Measurements from ENCODE around the gene PKIB.
"Not testable (repeated sequence)": the region's sequence is repeated elsewhere in the genome, so short reads cannot be mapped to it uniquely, and the experiment has no call there.

Gene PKIB

DNA sequence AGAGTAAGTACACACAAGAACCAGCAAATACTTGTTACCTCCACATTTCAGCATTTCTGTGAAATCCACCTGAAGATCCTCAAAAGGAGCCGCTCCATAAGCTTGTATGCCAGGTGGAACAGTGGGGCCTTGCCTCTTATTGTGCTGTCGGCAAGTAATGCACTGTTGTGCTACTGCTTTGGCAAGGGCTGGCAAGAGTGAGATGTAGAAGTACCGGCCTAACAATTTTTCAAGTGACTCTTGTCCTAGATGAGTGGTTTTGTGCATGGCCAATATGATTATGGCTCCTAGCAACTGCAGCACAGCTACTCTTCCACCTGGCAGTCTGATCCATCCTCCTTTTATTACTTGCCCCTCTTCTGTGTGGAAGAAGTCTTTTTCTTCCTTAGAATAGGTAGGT lies 134.7 kb downstream of the PKIB start:
- not testable (repeated sequence) for DNase-seq

DNA sequence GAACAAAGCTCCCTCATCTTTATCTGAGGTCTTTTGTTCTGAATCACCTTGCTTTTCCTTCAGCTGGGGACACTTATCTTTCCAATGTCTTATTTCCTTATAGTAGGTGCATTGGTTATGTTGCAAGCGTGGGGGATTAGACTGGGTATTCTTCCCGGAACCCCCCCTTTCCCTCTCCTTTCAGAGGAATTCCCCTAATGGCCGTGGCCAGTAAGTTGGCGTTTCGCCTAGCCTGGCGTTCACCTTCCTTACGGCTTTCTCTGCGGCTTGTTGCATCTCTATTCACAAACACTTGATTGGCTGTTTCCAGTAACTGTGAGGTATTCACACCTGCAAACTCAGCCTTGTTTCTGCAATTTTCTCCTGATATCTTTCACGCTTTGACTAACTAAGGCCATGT lies 136.5 kb downstream of the PKIB start:
- no peak for DNase-seq

DNA sequence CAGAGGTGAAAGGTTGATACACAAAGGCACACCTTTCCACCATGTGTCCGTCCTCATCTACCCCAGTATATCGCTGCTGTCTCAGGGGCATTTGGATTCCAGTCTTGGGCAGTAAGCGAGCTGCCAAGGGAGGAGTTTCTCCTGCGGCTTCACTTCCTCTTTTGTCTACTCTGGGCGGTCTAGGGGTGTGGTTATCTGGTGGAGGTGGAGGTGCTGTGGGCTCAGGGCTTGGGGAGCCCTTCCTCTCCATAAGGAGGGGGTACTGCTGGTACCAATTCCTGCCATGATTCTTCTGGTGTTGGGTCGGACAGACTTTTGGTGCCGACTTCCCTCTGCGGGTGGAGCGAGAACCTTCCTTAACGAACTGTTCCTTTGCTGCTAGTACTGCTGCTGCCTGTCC lies 137.4 kb downstream of the PKIB start:
- DNase-seq = no peak

DNA sequence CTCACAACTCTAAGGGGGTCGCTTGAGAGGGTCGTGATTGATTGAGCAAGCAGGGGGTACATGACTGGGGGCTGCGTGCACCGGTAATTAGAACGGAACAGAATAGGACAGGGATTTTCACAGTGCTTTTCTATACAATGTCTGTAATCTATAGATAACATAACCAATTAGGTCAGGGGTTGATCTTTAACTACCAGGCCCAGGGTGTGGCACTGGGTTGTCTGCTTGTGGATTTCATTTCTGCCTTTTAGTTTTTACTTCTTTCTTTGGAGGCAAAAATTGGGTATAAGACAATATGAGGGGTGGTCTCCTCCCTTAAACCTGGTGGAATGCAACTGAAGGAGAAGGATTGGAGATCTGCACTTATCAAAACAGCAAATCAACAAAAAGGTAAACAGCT lies 138.7 kb downstream of the PKIB start:
- not testable (repeated sequence) for DNase-seq

DNA sequence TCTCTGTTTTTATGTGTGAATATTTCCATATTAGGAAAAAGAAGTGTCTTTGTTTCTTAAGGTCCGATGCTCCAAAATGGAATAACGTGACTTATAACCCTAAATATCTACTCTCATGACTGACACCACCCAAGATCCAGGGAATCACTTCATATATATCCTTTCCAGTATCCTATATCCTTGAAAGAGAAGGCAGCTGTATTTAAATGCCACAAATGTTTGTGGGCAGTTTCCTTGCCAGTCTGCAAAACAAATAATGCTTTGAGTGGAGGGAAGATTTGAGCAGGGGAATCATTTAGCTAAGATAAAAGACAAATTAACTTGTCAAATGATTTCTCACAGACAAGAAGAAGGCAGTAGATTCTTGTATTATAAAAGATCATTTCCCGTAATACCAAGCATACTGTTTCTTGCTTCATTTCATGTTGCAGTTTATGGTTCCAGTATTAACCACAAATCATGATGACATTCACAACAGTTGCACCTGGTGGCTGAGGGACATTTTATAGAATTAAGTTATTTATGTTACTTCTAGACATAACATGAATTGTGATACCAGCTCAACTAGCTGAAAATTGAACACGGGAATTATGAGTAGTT lies 139.3 kb downstream of the PKIB start:
- no peak for DNase-seq

DNA sequence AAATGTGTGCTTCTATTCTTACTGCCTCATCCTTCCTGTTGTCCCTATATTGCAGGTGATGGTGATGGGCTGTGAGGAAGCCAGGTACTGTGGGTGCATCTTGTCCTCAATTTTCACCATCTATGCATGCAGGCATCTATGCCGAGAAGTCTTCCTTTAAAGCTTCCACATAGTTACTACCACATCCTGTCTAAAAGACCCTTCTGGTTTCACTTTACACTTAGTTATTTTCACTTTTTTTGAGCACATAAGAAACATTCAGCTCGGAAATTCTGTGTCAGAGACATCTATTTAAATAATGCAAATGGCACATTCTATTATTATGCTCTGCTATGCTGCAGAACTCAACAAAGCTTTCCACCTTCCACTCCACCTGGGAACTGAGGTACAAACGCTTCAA lies 141.1 kb downstream of the PKIB start:
- no peak for DNase-seq

DNA sequence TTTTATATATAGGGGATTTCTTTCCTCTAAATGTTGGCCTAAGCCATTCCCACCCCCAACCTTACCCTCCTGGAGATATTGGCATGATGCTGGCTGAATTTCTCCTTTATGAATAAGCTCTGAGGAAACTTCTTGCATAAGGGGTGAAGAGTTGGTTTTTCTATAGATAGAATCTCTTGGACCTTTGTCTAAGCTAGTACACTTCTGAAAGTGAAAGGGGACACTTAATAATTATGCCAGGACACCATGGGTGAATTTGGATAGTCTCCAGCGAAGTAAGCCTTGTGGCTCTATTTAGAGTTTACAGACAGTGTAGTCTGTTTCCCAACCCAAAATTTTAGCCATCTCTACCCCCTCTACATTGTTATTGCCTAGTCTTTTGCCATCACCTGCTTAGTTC lies 142.3 kb downstream of the PKIB start:
- DNase-seq = no peak

DNA sequence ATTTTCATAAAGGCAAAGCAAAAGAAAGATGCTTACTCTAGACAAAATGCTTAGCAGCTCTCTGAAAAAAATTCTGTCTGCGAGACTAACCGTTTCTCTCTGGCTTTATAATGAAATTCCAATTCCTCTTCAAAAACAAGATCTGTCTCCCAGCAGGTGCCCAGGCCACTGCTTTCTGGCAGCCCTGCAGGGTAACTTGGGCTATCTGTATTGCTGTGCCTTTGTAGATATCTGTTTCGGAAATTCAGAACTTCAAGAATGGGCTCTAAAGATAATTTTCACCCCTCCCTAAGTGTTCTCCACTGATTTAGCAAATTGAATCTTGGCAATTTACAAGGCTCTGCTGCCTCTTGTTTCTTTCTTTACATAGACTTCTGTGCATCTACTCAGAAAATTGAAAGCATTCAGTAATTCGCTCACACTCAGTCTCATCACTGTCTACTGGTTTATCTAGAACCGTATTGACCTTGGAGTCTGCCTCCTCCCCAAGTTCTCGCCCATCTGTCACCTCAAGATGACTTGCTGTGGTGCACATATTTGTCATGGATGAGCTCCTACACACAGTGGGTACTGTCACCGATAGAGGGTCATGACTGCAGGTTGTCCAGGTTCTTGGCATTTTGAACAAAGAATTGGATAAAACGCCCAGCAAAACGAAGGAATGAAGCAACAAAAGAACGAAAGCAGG lies 142.9 kb downstream of the PKIB start:
- no peak for DNase-seq

DNA sequence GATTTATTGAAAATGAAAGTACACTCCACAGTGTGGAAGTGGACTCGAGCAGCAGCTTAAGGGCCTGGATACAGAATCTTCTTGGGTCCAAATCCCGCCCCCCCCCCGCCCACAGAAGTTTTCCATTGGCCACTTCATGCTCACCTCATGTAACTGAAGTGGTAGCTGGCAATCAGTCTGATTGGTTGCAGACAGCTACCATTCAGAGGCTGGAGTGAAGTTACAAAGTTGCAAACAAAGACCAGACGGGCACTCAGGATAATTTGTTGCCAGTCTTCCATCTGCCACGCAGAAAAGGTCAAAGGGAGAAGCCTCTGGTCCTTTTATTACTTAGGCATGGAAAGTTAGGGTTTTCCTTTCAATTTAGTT lies 143.5 kb downstream of the PKIB start:
- peak in 8 of 56 donors; percentile 2 to 38 (median 24) for DNase-seq

DNA sequence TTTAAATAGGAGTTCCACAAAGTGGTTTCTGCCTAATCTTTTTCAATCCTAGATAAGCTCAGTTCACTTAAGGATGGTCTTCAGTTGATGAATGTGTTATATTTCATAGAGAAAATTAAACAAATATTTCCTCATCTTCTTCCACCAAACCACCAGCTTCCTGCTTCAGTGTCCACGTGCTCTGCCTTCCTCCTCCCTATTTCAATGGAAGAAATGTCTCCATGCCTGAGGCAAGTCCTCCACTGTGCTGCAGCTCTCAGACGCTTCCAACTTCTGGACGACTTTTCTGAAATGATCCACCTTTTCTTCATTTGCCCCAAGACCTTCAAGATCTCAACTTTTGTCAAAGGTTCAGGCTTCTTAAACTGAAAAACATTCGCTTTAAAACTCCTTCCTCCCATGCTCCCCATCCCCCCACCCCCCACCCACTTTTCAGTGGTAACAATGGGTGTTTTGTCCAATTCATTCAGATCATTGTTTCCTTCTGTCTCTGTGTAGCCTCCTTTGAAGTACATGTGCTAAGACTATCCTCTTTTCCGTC lies 144.1 kb downstream of the PKIB start:
- DNase-seq = no peak

DNA sequence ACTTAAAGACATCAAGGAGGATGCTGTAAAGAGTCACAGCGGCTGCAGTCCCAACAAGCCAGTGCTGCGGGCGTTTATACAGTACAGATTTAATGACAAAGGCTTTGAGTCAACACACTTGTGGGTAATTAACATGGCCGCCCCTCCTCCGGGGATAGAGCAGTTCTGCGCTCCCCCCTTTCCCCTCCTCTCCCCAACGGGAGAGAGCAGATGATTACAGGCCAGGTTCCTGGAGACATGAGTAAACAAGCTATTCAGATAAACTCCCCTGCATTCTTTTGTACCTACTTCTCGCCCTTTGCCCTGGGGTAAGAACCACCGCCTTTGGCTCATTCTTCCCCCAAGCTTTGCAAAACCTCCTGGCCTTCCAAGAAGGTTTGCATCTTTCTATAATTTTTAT lies 145.7 kb downstream of the PKIB start:
- no peak for DNase-seq

DNA sequence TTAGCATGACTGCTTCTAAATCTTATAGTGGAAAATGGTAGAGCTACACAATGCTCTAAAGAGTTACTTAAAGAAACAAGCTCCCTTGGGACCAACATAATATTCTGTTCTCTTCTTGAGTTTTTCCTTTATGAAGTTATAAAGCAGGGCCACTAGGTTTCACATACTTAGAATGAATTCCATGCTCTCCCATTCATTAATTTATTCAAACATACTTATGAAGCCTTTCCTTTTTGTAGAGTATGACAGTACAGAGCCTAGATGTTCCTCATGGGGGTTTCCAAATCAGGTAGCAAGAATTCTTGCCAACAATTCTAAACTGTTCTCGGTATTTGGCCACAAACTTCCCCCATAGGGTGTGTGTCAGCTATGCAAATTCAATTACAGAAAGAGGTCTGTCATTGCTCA lies 148.7 kb downstream of the PKIB start:
- no peak for DNase-seq

DNA sequence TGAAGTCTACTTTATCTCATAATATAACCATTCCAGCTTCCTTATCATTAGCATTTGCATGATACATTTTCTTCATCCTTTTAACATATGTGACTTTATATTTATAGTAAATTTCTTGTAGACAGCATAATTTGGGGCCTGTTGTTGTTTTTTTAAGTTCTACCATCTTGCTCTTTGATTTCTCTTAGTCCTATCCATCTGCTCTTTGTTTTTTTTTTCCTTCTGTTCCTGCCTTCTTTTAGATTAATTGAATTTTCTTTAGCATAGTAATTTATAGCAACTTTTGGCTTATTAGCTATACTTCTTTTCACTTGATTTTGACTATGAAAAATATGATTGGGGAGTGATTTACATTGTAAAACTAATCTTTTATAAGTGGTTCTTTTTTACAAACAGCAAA lies 150.1 kb downstream of the PKIB start:
- no peak for DNase-seq

DNA sequence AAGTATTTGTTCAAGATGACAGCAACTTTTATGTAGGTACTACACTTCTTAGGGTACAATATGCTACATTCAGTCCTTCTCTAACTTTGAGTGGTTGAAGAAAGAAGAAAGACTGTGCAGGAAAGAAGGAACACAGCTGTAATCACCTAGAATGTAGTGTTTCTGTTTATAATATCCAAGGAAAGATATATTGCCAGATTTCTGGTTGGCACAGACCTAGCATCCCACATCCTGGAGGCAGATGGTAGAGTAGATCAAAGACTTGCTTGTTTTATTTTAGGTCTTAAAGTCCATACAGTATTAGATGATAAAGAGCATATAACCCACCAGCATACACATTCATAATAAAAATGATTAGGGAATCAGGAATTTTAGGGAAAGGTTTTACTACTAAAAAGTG lies 156.1 kb downstream of the PKIB start:
- no peak for DNase-seq

DNA sequence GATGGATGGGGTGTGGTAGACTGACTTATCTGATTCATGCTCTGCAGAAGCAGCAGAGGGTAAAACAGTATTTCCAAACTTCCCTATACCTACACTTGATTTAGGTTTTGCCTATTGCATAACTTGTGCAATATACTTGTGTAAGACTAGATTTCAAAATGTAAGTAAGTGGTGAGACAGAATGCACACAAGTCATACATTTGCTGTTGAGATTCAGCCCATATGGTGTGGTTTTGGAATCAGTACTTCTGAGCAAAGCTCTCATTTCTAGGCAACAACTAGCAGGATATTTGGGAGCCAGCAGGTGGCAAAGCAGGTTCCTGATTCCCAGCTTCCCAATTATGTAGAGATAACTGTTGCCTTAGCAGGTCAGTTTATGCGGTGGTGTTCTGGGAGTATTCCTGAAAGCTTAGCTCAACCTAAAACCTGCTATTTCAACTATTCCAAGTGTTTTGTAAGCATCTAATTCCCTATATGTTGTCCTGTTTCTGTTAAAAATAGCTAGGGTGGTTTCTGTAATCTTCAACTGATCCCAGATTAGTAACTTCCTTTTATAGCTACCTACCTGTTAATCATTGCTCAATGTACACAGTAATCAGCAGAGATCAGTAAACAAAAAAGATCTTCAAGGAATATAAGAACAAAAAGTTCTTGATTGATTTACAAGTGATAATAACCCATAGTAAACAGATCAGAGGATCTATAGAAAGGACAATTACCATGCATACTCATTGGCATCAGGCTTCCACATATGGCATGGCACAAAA lies 160.8 kb downstream of the PKIB start:
- peak in 1 of 56 donors; percentile 15 for DNase-seq

DNA sequence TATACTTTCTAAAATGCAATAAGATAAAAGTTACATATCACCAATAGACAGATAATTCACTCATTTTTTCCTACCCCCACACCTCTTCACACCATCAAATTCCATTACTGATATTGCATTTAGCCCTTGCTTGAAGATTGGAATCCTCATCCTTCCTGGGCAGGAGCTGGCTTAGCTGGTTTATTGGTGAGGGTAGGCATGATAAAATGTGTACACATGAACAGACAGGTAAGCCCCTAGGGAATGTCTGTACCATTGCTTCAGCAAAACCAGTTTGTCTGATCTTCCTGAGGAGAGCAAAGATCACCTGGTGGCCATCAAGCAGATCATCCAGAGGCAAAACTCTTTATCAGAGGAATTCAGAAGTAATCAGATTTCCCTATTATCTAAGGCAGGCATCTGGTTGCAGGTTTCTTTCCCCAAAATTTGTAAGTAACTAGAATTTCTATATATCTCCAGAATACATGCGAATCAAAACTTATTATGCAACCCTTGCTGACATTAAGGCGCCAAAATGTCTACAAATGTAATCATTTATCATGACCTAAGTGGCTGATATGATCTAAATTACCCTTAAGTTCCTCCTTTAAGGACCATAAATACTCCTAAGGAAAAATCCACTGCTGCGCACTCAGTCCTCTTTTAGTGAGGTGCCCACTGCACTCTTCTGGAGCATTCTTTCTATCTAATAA lies 162.7 kb downstream of the PKIB start:
- DNase-seq = no peak
